HG02870 (cell line): ENCODE results near the gene NKX2-8.

ENCODE experiments used
- ATAC-seq: cut with Tn5 transposase; IDR thresholded peaks from one replicate; pipeline ENCODE4 v1.9.1; 2021; ENCODE audit warnings: mild to moderate bottlenecking, moderate library complexity; ENCODE audit not compliant: unreplicated experiment

NKX2-8 gene

GRCh38 chr14:36582011-36582873 lies at the start of gene NKX2-8:
NKX2-8 (minus strand) TSS chr14:36582614; CDS start chr14:36582389, 225 bp downstream.
- no peak for ATAC-seq

GRCh38 chr14:36627981-36628380 lies 45.6 kb upstream of the NKX2-8 start:
- no peak for ATAC-seq

- ATAC-seq = peak; percentile 83
Measured at GRCh38 chr14:36626151-36626550, 43.7 kb upstream of the NKX2-8 start.

GRCh38 chr14:36625436-36625835 lies 43.0 kb upstream of the NKX2-8 start:
- no peak for ATAC-seq

GRCh38 chr14:36625014-36625413 lies 42.6 kb upstream of the NKX2-8 start:
- no peak for ATAC-seq

- ATAC-seq = no peak
Measured at GRCh38 chr14:36619853-36620252, 37.4 kb upstream of the NKX2-8 start.

GRCh38 chr14:36619131-36619530 lies 36.7 kb upstream of the NKX2-8 start:
- ATAC-seq = no peak

- no peak for ATAC-seq
Measured at GRCh38 chr14:36618641-36619040, 36.2 kb upstream of the NKX2-8 start.

- ATAC-seq = no peak
Measured at GRCh38 chr14:36617824-36618223, 35.4 kb upstream of the NKX2-8 start.

- no peak for ATAC-seq
Measured at GRCh38 chr14:36605506-36605857, 23.1 kb upstream of the NKX2-8 start.

- ATAC-seq = peak; percentile 85
Measured at GRCh38 chr14:36604757-36605505, 22.5 kb upstream of the NKX2-8 start.

GRCh38 chr14:36600431-36600830 lies 18.0 kb upstream of the NKX2-8 start:
- ATAC-seq = no peak

GRCh38 chr14:36591482-36591881 lies 9.1 kb upstream of the NKX2-8 start:
- ATAC-seq = no peak

- ATAC-seq = no peak
Measured at GRCh38 chr14:36588788-36589187, 6.4 kb upstream of the NKX2-8 start.

- ATAC-seq = no peak
Measured at GRCh38 chr14:36588119-36588518, 5.7 kb upstream of the NKX2-8 start.

GRCh38 chr14:36585100-36585499 lies 2.7 kb upstream of the NKX2-8 start:
- ATAC-seq = no peak

GRCh38 chr14:36583893-36584811 lies 1.7 kb upstream of the NKX2-8 start:
- ATAC-seq = no peak

- ATAC-seq = no peak
Measured at GRCh38 chr14:36583242-36583892, 953 bp upstream of the NKX2-8 start.

- ATAC-seq = no peak
Measured at GRCh38 chr14:36582874-36583241, 444 bp upstream of the NKX2-8 start.
